ENCODE data around the gene NXPH4. TPM values are rescaled to one million over a fixed set of nuclear protein-coding genes. Genes with fewer than 3 reads are reported as not detected.

NXPH4 gene
- total RNA-seq, 6 donors from 2014 or later, result 0.20 to 0.94 (median 0.22) TPM; not detected in 3

DNA sequence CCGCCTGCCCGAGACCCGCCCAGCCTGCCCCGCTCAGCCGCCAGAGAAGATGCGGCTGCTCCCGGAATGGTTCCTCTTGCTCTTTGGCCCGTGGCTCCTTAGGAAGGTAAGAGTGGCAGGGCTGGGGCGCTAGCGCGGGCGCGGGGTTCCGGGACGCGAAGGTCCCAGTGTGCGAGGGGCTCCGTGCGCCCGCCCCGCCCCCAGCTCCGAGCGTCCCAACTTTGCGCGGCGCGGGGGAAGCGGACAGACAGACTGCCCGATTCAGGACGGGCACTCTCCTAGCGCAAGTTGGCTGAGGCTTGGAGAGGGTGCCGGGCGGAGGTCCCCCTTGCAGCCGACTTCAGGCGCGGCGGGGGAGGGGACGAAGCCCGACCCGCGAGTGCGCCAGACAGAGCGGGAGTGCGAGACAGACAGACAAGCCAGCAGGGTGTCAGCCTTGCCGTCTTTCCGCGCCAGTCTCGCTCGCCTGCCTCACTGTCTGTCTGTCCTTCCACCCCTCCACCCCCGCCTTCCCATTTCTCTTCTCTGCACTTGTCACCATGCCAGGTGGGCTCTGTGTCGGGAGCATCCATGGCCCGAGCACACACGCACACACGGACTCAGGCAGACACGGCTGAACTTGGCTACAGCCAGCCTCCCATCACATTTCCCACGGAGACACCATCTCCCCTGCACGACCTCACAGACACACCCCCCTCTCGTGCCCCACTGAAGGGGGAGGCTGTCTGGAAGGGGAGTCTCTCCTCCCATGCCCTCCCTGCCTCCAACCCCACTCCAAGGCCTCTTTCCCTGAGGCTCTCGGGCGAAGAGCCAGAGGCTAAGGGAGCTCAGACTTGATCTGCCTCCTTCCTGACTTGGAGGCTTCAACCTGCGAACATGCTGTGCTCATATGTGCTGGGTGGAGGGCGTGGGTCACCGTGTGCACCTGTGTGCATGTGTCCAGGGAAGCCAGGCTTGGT is 606 bp downstream of the NXPH4 start:
- peaks cover 31 to 65% (median 33%) of the 10 kb centered on the region in 4 donors for H3K4me1 ChIP-seq
- 4 to 9% methylated on average over 15 to 29 of the region's 63 CpGs for WGBS, 2 donors
- H3K9me3 ChIP-seq, result no peaks in the 10 kb centered on the region
- peaks cover 0 to 6% (median 2%) of the 10 kb centered on the region in 4 donors for H3K36me3 ChIP-seq
- H3K27ac ChIP-seq, result no peak overlapping the region
- peaks cover 3 to 68% (median 46%) of the 10 kb centered on the region in 4 donors for H3K27me3 ChIP-seq
- DNase-seq, result peak in 1 of 2 donors; percentile 88
- no peak for TF ChIP-seq POLR2AphosphoS5 (IDR thresholded peaks at IDR 0.05)
- TF ChIP-seq, protein P1, sequence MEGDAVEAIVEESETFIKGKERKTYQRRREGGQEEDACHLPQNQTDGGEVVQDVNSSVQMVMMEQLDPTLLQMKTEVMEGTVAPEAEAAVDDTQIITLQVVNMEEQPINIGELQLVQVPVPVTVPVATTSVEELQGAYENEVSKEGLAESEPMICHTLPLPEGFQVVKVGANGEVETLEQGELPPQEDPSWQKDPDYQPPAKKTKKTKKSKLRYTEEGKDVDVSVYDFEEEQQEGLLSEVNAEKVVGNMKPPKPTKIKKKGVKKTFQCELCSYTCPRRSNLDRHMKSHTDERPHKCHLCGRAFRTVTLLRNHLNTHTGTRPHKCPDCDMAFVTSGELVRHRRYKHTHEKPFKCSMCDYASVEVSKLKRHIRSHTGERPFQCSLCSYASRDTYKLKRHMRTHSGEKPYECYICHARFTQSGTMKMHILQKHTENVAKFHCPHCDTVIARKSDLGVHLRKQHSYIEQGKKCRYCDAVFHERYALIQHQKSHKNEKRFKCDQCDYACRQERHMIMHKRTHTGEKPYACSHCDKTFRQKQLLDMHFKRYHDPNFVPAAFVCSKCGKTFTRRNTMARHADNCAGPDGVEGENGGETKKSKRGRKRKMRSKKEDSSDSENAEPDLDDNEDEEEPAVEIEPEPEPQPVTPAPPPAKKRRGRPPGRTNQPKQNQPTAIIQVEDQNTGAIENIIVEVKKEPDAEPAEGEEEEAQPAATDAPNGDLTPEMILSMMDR (IDR thresholded peaks at IDR 0.05), result no peak
- no peak for TF ChIP-seq POLR2A (IDR thresholded peaks at IDR 0.05)
- no peak for TF ChIP-seq EP300 (IDR thresholded peaks at IDR 0.05)
- ATAC-seq (ENCODE audit: low FRiP score in 2 of 2), result peak in 1 of 2 donors; percentile 1
- peak overlapping the region; percentile 6 to 51 (median 42) for H3K4me3 ChIP-seq

DNA sequence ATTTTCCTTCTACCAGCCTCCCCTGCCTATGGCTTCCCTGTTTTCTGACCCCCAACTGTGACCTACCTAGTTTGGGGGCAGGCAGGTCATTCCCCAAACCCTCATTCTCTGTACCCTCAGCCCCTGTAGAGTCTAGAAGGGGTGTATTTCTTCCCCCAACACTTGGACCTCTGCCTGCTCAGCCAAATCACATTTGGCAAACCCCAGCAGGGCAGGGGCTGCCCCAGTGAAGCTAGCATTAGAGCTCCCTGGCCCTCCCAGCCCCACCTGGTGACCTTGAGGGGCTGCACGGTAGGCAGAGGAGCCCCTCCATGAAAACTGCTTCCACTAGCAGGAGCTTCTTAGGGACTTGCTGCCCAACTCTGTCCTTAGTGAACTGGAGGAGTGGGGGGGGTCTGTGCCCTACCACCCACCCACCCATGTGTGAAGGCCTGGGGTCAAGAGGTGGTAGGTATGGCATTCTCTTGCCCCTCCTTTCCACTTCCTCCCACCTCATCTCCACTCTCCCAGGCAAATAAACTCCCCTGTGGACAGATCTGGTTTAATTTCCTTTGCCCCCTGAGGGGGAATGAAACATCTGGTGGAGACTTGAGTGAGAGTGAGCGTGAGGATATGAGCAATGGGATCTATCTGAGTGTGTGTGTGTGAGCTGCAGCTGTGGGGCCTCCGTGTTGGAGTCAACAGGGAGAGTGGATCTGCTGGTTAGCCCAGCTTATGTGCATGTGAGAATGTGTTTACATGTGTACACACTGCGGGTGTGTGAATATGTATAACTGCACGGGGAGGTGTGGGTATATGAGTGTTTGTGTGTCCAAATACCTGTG is 1.6 kb downstream of the NXPH4 start:
- Histone ChIP-seq H3K27ac (no peak overlapping the region), H3K4me1 (peaks cover 31 to 58% (median 31%) of the 10 kb centered on the region in 4 donors), H3K9me3 (no peaks in the 10 kb centered on the region), H3K4me3 (no peak overlapping the region), H3K36me3 (no peaks in the 10 kb centered on the region), H3K27me3 (peaks cover 3 to 78% (median 50%) of the 10 kb centered on the region in 4 donors)
- WGBS, 2 donors, result 63 to 65% methylated on average over 4 to 5 of the region's 5 CpGs
- TF ChIP-seq POLR2AphosphoS5 (IDR thresholded peaks at IDR 0.05) (no peak), EP300 (IDR thresholded peaks at IDR 0.05) (no peak), POLR2A (IDR thresholded peaks at IDR 0.05) (no peak)
- ATAC-seq (ENCODE audit: low FRiP score in 2 of 2), result no peak
- DNase-seq, result no peak

DNA sequence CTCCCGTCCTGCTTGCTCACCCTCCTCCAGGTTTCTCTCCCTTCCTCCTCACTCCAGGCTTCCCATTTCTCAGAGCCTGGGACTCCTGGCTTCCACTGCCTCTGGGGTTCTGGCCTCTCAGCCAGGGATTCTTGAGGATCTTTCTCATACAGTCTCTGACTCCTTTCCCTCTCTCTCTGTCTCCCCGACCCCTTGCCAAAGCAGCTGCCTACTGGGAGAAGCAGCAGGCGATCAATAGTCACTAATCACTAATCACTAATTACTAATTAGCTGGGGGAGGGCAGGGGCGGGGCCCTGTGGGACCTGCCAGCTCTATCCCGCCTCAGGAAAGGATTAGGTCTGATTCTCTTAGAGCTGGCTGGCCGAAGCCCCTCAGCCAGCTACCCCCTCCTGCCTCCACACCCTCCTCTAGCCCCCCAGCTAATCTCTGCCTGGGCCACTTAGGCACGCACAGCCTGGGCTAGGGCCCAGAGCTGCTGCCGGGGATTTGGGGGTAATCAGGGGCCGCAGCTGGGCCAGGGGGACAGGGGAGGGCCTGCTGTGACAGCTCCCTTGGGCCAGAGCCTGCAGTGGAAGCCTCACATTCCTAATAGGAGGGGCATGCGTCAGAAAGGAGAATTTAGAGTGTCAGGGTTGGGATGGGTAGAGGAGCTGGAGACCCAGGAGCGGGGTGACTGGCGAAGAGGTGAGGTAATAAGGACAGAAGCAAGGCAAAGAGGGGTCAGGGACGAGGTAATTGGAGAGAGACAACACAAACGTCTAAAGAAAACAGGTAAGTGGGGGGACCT is 2.8 kb downstream of the NXPH4 start:
- Histone ChIP-seq H3K4me1 (peaks cover 21 to 46% (median 21%) of the 10 kb centered on the region in 4 donors), H3K36me3 (no peaks in the 10 kb centered on the region), H3K27ac (no peak overlapping the region), H3K27me3 (peaks cover 3 to 90% (median 56%) of the 10 kb centered on the region in 4 donors), H3K4me3 (no peak overlapping the region), H3K9me3 (no peaks in the 10 kb centered on the region)
- DNase-seq (peak in 1 of 2 donors; percentile 36), ATAC-seq (ENCODE audit: low FRiP score in 2 of 2) (no peak)
- WGBS, 2 donors, result 55 to 56% methylated on average over 13 to 14 of the region's 14 CpGs
- TF ChIP-seq, protein P1 (IDR thresholded peaks at IDR 0.05), result no peak
- no peak for TF ChIP-seq POLR2AphosphoS5 (IDR thresholded peaks at IDR 0.05)
- no peak for TF ChIP-seq POLR2A (IDR thresholded peaks at IDR 0.05)
- no peak for TF ChIP-seq EP300 (IDR thresholded peaks at IDR 0.05)

DNA sequence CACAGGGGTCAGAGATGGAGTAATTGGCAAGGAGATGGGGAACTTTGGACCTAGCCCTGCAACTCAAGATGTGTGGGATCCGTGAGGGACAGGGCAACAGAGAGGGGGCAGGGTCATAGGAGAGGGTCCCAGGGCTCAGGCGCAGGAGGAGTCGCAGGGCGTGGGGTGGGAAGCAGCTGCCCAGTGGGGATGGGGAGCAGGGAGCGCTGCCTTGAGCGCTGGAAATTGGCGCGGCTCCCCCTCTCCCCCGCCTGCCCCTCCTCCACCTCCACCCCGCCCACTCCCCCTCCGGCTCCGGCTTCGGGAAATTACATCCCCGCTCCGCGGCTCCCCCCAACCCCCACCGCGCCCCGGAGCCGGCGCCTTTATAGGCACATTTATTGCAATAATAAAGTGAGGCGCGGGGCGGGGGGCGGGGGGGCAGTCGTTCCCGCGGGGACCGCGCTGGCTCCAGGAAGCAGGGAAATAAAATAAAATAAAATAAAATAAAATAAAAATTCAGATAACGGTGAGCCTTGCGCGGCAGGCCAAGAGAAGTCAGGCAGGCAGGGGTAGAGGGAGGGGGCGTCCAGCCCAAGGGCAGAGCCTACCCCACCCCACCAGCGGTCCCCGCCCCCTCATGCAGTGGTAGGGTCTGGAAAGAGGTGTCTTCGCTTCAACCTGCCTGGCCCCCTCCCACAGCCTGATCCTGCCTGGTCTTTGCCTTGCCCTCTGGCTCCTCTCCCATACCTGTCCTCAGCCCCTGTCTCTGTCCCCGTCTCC is 3.6 kb downstream of the NXPH4 start:
- no peak for ATAC-seq (ENCODE audit: low FRiP score in 2 of 2)
- DNase-seq, result peak in 1 of 2 donors; percentile 76
- Histone ChIP-seq H3K27me3 (peaks cover 3 to 90% (median 57%) of the 10 kb centered on the region in 4 donors), H3K4me1 (peaks cover 24 to 44% (median 26%) of the 10 kb centered on the region in 4 donors), H3K36me3 (no peaks in the 10 kb centered on the region), H3K27ac (no peak overlapping the region), H3K4me3 (no peak overlapping the region), H3K9me3 (no peaks in the 10 kb centered on the region)
- TF ChIP-seq EP300 (IDR thresholded peaks at IDR 0.05) (no peak), POLR2AphosphoS5 (IDR thresholded peaks at IDR 0.05) (no peak), POLR2A (IDR thresholded peaks at IDR 0.05) (no peak)
- TF ChIP-seq, protein P1 (IDR thresholded peaks at IDR 0.05), result no peak
- WGBS, 2 donors, result 7% methylated on average over 32 to 38 of the region's 38 CpGs
